Measurements from ENCODE around the gene GALT. TPM values are rescaled to one million over a fixed set of nuclear protein-coding genes. Genes with fewer than 3 reads are reported as not detected.
A peak's percentile ranks its signal among the peaks of the same experiment; 100 is the strongest.

Gene GALT
- total and polyA plus RNA-seq, 8 donors, result 42.8 to 81.6 (median 67.5) TPM

GRCh38 chr9:34675048-34675714 is 28.7 kb downstream of the GALT start:
- Histone ChIP-seq H3K36me3 (no peaks in the 10 kb centered on the region), H3K4me1 (no peaks in the 10 kb centered on the region), H3K27me3 (no peaks in the 10 kb centered on the region), H3K27ac (no peak overlapping the region), H3K9me3 (no peaks in the 10 kb centered on the region), H3K4me3 (no peak overlapping the region)
- peak; percentile 27 to 44 for TF ChIP-seq CTCF (IDR thresholded peaks at IDR 0.05)
- intact Hi-C loops (cut with DNase I), result no loop called here
- DNase-seq (peak in 2 of 4 donors; percentile 61 to 62), ATAC-seq (peak; percentile 86)

- H3K27ac ChIP-seq, result no peak overlapping the region
- H3K4me3 ChIP-seq, result no peak overlapping the region
- no peaks in the 10 kb centered on the region for H3K9me3 ChIP-seq
- no peaks in the 10 kb centered on the region for H3K4me1 ChIP-seq
- peak; percentile 36 for ATAC-seq
- intact Hi-C loops (cut with DNase I), result no loop called here
- no peaks in the 10 kb centered on the region for H3K36me3 ChIP-seq
- DNase-seq, result no peak
- no peaks in the 10 kb centered on the region for H3K27me3 ChIP-seq
- no peak for TF ChIP-seq CTCF (IDR thresholded peaks at IDR 0.05)
Observed at GRCh38 chr9:34675869-34676268, 29.4 kb downstream of the GALT start.

GRCh38 chr9:34684145-34684544 is 37.7 kb downstream of the GALT start:
- intact Hi-C loops (cut with DNase I), result no loop called here
- no peak for DNase-seq
- no peak overlapping the region for H3K4me3 ChIP-seq
- no peak for ATAC-seq
- TF ChIP-seq CTCF (IDR thresholded peaks at IDR 0.05), result no peak
- peaks cover 0 to 8% of the 10 kb centered on the region in 2 donors for H3K4me1 ChIP-seq
- no peaks in the 10 kb centered on the region for H3K27me3 ChIP-seq
- H3K27ac ChIP-seq, result no peak overlapping the region
- peaks cover 0 to 4% of the 10 kb centered on the region in 2 donors for H3K36me3 ChIP-seq
- H3K9me3 ChIP-seq, result no peaks in the 10 kb centered on the region

- no peaks in the 10 kb centered on the region for H3K27me3 ChIP-seq
- H3K9me3 ChIP-seq, result no peaks in the 10 kb centered on the region
- H3K4me3 ChIP-seq, result no peak overlapping the region
- TF ChIP-seq CTCF (IDR thresholded peaks at IDR 0.05), result no peak
- ATAC-seq, result no peak
- no peak for DNase-seq
- intact Hi-C loops (cut with DNase I), result no loop called here
- peaks cover 0 to 4% of the 10 kb centered on the region in 2 donors for H3K36me3 ChIP-seq
- H3K4me1 ChIP-seq, result peaks cover 0 to 8% of the 10 kb centered on the region in 2 donors
- no peak overlapping the region for H3K27ac ChIP-seq
Observed at GRCh38 chr9:34684816-34685215, 38.3 kb downstream of the GALT start.

GRCh38 chr9:34685591-34685990 is 39.1 kb downstream of the GALT start:
- no peak for TF ChIP-seq CTCF (IDR thresholded peaks at IDR 0.05)
- no peaks in the 10 kb centered on the region for H3K9me3 ChIP-seq
- intact Hi-C loops (cut with DNase I), result no loop called here
- H3K4me3 ChIP-seq, result no peak overlapping the region
- no peak for DNase-seq
- H3K27ac ChIP-seq, result no peak overlapping the region
- ATAC-seq, result no peak
- H3K4me1 ChIP-seq, result peaks cover 0 to 8% of the 10 kb centered on the region in 2 donors
- H3K27me3 ChIP-seq, result no peaks in the 10 kb centered on the region
- peaks cover 0 to 4% of the 10 kb centered on the region in 2 donors for H3K36me3 ChIP-seq

Measured in left lung (tissue), 10 donors.